ENCODE data around the gene PDGFC.

Gene PDGFC

DNA sequence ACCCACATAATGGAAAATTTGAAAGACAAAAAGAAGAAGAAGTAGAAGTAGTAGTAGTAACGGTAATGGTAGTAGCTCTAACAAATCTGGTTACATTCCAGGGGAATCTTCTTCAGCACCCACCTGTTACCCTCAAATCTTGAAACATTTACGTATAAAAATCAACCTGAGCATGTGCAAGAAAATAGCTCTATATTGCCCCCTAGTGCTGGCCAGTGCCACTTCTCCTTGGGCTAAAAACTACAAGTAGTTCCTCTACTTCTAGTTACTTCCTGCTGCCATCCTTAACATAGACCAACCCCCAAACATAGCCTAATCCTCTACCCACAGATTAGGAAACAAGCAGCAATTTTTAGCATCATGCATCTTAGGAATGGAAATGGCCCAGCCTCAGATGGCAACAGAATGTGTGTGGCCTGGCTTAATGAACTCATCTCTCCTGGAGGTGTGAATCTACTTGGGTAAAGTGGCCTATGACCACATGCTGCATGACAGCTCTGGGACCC, 3.1 kb downstream of the PDGFC start:
- TF ChIP-seq GATA2 (IDR thresholded peaks at IDR 0.05; ENCODE audit: low read depth, low read length), result no peak
- TF ChIP-seq GATA3 (IDR thresholded peaks at IDR 0.05; ENCODE audit: low read depth, low read length), result no peak

GRCh38 chr4:156966836-156967235, 4.8 kb downstream of the PDGFC start:
- no peak for TF ChIP-seq GATA3 (IDR thresholded peaks at IDR 0.05; ENCODE audit: low read depth, low read length)

DNA sequence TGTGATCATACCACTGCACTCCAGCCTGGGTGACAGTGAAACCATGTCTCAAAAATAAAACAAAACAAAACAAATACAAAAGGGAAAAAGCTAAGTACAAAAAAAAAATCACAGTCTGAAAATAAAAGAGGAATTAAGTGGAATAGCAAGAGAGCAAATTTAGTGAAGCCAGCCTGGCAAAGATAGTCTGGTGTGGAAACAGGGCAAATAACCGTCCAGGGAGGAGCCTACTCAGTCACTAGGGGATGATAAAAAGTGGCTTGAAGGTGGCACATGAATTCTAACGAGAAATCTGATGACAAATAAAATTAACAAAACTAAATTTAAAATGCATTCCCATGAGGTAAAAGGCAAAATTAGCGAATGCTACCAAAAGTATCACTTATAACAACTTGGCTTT, 8.2 kb downstream of the PDGFC start:
- TF ChIP-seq GATA3 (IDR thresholded peaks at IDR 0.05; ENCODE audit: low read depth, low read length) (no peak), GATA2 (IDR thresholded peaks at IDR 0.05; ENCODE audit: low read depth, low read length) (no peak)

GRCh38 chr4:156962528-156962974, 9.0 kb downstream of the PDGFC start:
- TF ChIP-seq GATA3 (IDR thresholded peaks at IDR 0.05; ENCODE audit: low read depth, low read length) (no peak), GATA2 (IDR thresholded peaks at IDR 0.05; ENCODE audit: low read depth, low read length) (no peak)

DNA sequence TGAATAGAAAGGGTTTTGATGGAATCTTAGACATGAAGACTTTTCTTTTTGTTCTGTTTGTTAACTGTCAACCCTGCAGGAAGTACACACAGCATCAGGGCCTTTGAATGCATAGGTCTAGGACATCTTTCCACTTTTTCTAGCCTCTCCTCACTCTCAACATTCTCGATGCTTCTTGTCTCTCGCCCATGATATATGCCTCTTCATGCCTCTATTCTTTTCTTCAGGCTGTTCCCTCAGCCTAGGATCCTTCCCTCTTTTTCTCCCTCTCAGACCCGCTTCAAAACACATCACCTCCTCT, 9.6 kb downstream of the PDGFC start:
- TF ChIP-seq GATA2 (IDR thresholded peaks at IDR 0.05; ENCODE audit: low read depth, low read length) (no peak), GATA3 (IDR thresholded peaks at IDR 0.05; ENCODE audit: low read depth, low read length) (no peak)

GRCh38 chr4:156961196-156962057, 10.2 kb downstream of the PDGFC start:
- TF ChIP-seq GATA2 (IDR thresholded peaks at IDR 0.05; ENCODE audit: low read depth, low read length), result no peak
- TF ChIP-seq GATA3 (IDR thresholded peaks at IDR 0.05; ENCODE audit: low read depth, low read length), result no peak

DNA sequence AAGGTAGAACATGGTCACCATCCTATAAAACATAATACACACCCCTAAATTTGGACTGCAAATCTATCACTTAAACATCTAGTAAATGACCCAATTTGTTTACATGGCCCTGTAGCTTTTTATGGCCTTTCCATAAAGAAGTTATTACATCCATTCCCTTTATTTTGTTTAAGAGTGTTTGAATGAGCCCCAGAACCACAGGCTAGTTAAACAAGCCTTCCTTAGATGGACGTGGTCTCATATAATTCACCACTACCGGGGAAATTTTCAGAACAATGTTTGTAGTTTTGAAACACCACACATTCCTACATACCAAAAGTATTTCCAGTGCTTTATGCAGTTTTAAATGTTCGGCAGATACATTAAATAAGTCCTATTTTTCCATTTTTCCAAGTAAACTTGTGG, 12.3 kb downstream of the PDGFC start:
- no peak for TF ChIP-seq GATA3 (IDR thresholded peaks at IDR 0.05; ENCODE audit: low read depth, low read length)
- no peak for TF ChIP-seq GATA2 (IDR thresholded peaks at IDR 0.05; ENCODE audit: low read depth, low read length)

GRCh38 chr4:156958276-156959074, 13.1 kb downstream of the PDGFC start:
- TF ChIP-seq GATA2 (IDR thresholded peaks at IDR 0.05; ENCODE audit: low read depth, low read length) (no peak), GATA3 (IDR thresholded peaks at IDR 0.05; ENCODE audit: low read depth, low read length) (no peak)

DNA sequence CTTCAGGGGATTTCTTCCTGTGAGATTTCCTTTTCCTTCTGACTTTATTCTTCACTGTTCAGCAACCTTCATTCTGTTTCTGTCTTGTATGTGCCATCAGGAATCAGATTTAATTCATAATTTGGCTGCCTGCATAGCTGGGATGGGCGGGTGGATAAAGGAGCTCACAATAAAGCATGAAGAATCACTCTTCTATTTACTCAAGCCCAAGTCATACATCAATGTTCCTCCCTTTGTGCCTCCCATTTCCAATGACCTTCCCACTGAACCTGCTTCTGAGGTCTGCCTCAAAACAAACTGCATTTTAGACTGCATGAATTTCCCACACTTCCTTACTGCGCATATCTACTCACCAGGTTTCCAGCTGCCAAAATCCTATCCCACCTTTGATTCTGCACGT, 14.0 kb downstream of the PDGFC start:
- no peak for TF ChIP-seq GATA2 (IDR thresholded peaks at IDR 0.05; ENCODE audit: low read depth, low read length)
- no peak for TF ChIP-seq GATA3 (IDR thresholded peaks at IDR 0.05; ENCODE audit: low read depth, low read length)

GRCh38 chr4:156956826-156957368, 14.7 kb downstream of the PDGFC start:
- TF ChIP-seq GATA3 (IDR thresholded peaks at IDR 0.05; ENCODE audit: low read depth, low read length) (no peak), GATA2 (IDR thresholded peaks at IDR 0.05; ENCODE audit: low read depth, low read length) (no peak)

DNA sequence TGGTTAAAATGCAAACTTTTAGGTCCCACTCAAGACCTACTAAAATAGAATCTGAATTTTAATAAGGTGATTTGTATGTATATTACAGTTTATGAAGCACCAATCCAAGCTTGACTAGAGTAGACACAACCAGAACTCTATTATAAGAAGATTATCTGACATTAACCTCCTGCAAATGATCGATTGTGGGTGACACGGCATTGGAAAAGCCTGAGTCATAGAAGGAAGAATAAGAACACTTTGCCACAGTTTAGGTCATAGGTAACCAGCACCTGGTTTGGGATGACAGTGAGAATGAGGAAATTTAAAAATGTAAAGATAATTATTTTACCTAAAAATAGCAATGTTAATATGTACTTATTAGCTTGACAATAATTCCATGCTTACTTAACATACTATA, 15.2 kb downstream of the PDGFC start:
- TF ChIP-seq GATA2 (IDR thresholded peaks at IDR 0.05; ENCODE audit: low read depth, low read length), result no peak
- TF ChIP-seq GATA3 (IDR thresholded peaks at IDR 0.05; ENCODE audit: low read depth, low read length), result no peak

- no peak for TF ChIP-seq GATA3 (IDR thresholded peaks at IDR 0.05; ENCODE audit: low read depth, low read length)
- no peak for TF ChIP-seq GATA2 (IDR thresholded peaks at IDR 0.05; ENCODE audit: low read depth, low read length)
Measured at GRCh38 chr4:156954587-156954986, 17.0 kb downstream of the PDGFC start.

DNA sequence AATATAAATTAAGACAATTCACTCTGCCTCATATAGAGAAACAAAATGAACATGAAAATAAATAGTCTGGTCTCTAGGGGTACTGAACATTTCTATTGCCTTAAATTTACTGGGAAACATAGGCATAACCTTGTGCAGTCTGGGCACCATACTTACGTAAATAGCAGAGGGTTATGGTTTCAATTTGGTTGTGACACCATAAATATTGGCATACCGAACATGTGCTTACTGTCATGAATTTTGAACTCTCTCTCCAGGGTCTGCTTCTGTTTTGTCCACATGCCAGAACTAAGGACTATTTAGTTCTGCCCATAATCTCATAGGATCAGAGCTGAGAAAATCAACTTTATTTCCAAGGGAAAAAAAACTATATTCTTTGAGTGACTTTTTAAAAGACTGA, 17.6 kb downstream of the PDGFC start:
- TF ChIP-seq GATA2 (IDR thresholded peaks at IDR 0.05; ENCODE audit: low read depth, low read length), result no peak
- TF ChIP-seq GATA3 (IDR thresholded peaks at IDR 0.05; ENCODE audit: low read depth, low read length), result no peak

DNA sequence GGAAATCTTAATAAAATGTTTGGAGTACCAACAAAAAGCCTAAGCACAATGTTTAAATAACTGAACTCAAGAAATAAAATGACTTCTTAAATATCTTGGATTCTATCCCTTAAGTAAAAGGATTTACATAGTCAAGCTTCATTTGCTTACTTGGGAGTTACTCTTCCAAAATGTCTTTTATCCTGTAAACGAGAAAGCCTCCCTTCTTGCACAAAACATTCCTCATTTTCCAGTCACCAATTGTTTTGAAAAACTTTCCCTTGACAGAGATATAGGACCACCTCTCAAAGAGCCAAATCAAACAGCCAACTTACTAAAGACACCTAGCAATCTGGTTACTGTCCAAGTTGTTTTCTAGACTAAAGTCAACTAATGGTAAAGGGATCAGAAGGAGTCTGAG, 18.6 kb downstream of the PDGFC start:
- no peak for TF ChIP-seq GATA3 (IDR thresholded peaks at IDR 0.05; ENCODE audit: low read depth, low read length)
- TF ChIP-seq GATA2 (IDR thresholded peaks at IDR 0.05; ENCODE audit: low read depth, low read length), result no peak
